Testis (tissue), 3 donors: Measurements from ENCODE around the gene ZFR. TPM values are rescaled to one million over a fixed set of nuclear protein-coding genes. Genes with fewer than 3 reads are reported as not detected.
"Not testable (repeated sequence)": the region's sequence is repeated elsewhere in the genome, so short reads cannot be mapped to it uniquely, and the experiment has no call there.

Experiments used
- DNase-seq: peaks from one replicate; pipeline ENCODE4 v3.0.0-alpha.2; 2019
- H3K27ac ChIP-seq, 2 donors: fragments of 200-600 bp; sonication (generic); one replicate each; pipeline ENCODE4 v1.5.1; 2019
- H3K27me3 ChIP-seq: fragments of 200-600 bp; sonication (generic); one replicate; pipeline ENCODE4 v1.5.1; 2019
- H3K36me3 ChIP-seq: fragments of 200-600 bp; sonication (generic); one replicate; pipeline ENCODE4 v1.5.1; 2017; ENCODE audit warnings: low read depth; ENCODE audit errors: missing control alignments
- H3K4me1 ChIP-seq: fragments of 200-600 bp; sonication (generic); one replicate; pipeline ENCODE4 v1.5.1; 2019
- H3K4me3 ChIP-seq, 2 donors: fragments of 200-600 bp; sonication (generic); one replicate each; pipeline ENCODE4 v1.5.1; 2017 to 2019
- H3K9me3 ChIP-seq: fragments of 200-600 bp; sonication (generic); one replicate; pipeline ENCODE4 v1.5.1; 2017
- CTCF ChIP-seq, 3 experiments: fragments of 450-650 bp in 2 of 3; fragments of 200-600 bp in 1 of 3; sonication (generic) in 1 of 3; IDR thresholded peaks; one replicate each; pipeline ENCODE4 v1.5.1; 2016 to 2019; ENCODE audit warnings: antibody characterized with exemption in 3 of 3, mild to moderate bottlenecking in 2 of 3, moderate library complexity in 1 of 3
- POLR2A ChIP-seq: fragments of 450-650 bp; IDR thresholded peaks from one replicate; pipeline ENCODE4 v1.6.1; 2017; ENCODE audit warnings: antibody characterized with exemption, mild to moderate bottlenecking, moderate library complexity
- WGBS, 2 donors: methylation state at CpG; one replicate each; pipeline ENCODE4 v1.1.5; 2018; 5-methylcytosine and 5-hydroxymethylcytosine counted together
- intact Hi-C: fragments of 100-400 bp; cut with DNase I; formaldehyde crosslinking; loops from one replicate; pipeline ENCODE4 v1.15.1; 2023; ENCODE audit warnings: low total_unique reads
- polyA plus RNA-seq: library from polyadenylated mRNA; stranded (reverse); fragments of 350-450 nt; fragmentation: Illumina TruSeq; extraction: RNeasy Lipid Tissue Mini Kit (QIAGEN cat#74804); gene quantifications from one replicate; pipeline ENCODE4 v1.2.3, GENCODE V29; 2014; ENCODE audit warnings: low read depth, low replicate concordance; ENCODE audit not compliant: insufficient read depth
- total RNA-seq, 2 donors: library from RNA; depleted of rRNA; stranded (reverse); fragments of >200 nt; gene quantifications; one replicate each; pipeline ENCODE4 v1.2.3, GENCODE V29; 2016

The ZFR gene
- total and polyA plus RNA-seq, 3 donors from 2014 or later = 77.1 to 112 (median 97.2) TPM

GRCh38 chr5:32317041-32317440, 127.5 kb downstream of the ZFR start:
- Histone ChIP-seq H3K4me3 (no peak overlapping the region), H3K9me3 (no peaks in the 10 kb centered on the region), H3K27ac (no peak overlapping the region), H3K4me1 (peaks cover 3% of the 10 kb centered on the region), H3K27me3 (no peaks in the 10 kb centered on the region), H3K36me3 (no peaks in the 10 kb centered on the region)
- intact Hi-C loops = no loop called here
- DNase-seq = no peak
- TF ChIP-seq POLR2A = no peak
- WGBS, 2 donors = 76 to 90% methylated on average over 4 to 7 of the region's 7 CpGs

- intact Hi-C loops = no loop called here
These were observed 129.1 kb downstream of the ZFR start for GRCh38 chr5:32315221-32316014.

DNA sequence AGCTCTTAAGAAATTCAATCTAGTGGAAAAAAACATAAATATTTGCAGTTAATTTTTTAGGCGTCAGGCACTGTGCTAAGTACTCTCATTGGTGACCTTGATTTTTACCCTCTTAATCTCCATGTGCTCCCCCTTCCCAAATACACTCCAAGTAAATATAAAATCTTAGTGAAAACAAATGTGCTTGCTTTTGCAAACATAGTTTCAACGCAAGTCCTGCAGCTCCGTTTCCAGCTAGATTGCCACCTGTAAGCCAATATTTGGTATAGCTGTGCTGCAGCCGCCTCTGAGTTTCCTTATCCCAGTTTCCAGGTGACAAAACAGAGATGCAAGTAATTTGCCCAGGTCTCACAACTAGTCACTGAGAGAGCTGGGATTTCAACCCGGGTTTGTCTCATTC, 129.9 kb downstream of the ZFR start:
- DNase-seq = no peak
- TF ChIP-seq POLR2A (no peak), CTCF (IDR thresholded peaks at IDR 0.05) (no peak)
- WGBS, 2 donors = 43 to 51% methylated on average over 5 of the region's 5 CpGs
- Histone ChIP-seq H3K4me3 (no peak overlapping the region), H3K27ac (no peak overlapping the region), H3K9me3 (no peaks in the 10 kb centered on the region), H3K4me1 (peaks cover 18% of the 10 kb centered on the region), H3K36me3 (no peaks in the 10 kb centered on the region), H3K27me3 (no peaks in the 10 kb centered on the region)
- intact Hi-C loops = no loop called here

More at GRCh38 chr5:32315221-32316014, 129.1 kb downstream of the ZFR start:
- Histone ChIP-seq H3K27ac (no peak overlapping the region), H3K4me3 (no peak overlapping the region), H3K9me3 (no peaks in the 10 kb centered on the region), H3K36me3 (no peaks in the 10 kb centered on the region), H3K4me1 (peaks cover 10% of the 10 kb centered on the region), H3K27me3 (no peaks in the 10 kb centered on the region)
- TF ChIP-seq POLR2A (no peak), CTCF (IDR thresholded peaks at IDR 0.05) (no peak)
- WGBS, 2 donors = 77 to 78% methylated on average over 8 of the region's 8 CpGs
- no peak for DNase-seq

DNA sequence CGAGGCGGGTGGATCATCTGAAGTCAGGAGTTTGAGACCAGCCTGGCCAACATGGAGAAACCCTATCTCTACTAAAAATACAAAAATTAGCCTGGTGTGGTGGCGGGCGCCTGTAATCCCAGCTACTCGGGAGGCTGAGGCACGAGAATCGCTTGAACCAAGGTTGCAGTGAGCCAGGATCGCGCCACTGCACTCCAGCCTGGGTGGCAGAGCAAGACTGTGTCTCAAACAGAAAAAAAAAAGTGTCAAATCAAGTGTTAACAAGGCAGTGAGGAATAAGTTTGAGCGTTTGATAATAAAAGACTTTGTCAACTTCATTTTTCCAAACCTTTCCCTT, 130.4 kb downstream of the ZFR start:
- H3K27ac ChIP-seq, H3K9me3 ChIP-seq, DNase-seq, H3K27me3 ChIP-seq, H3K36me3 ChIP-seq, intact Hi-C loops: not testable (repeated sequence)
- peak overlapping the region in 1 of 2 donors; percentile 62 for H3K4me3 ChIP-seq
- 54 to 73% methylated on average over 10 of the region's 10 CpGs for WGBS, 2 donors
- peaks cover 23% of the 10 kb centered on the region for H3K4me1 ChIP-seq

- WGBS, 2 donors = 0% methylated on average over 9 to 46 of the region's 83 CpGs
- TF ChIP-seq CTCF (IDR thresholded peaks at IDR 0.05) (peak in 1 of 3 experiments; percentile 3), POLR2A (peak; percentile 79)
- intact Hi-C loops = no loop called here
- no peaks in the 10 kb centered on the region for H3K9me3 ChIP-seq
- H3K4me1 ChIP-seq = peaks cover 32% of the 10 kb centered on the region
- H3K36me3 ChIP-seq = no peaks in the 10 kb centered on the region
- peak within 1 kb of the TSS; percentile 87 to 98 for H3K27ac ChIP-seq
- H3K27me3 ChIP-seq = no peaks in the 10 kb centered on the region
- peak within 1 kb of the TSS; percentile 88 to 99 for H3K4me3 ChIP-seq
- DNase-seq = peak; percentile 100
These were observed 131.8 kb downstream of the ZFR start, which contains the start of gene MTMR12 for GRCh38 chr5:32312595-32313332. Gene MTMR12, minus strand, starts transcription at chr5:32312939. Its CDS starts 101 bp downstream, at chr5:32312838.
